Measurements from ENCODE around the gene RGS8. TPM values are rescaled to one million over a fixed set of nuclear protein-coding genes. Genes with fewer than 3 reads are reported as not detected.

The RGS8 gene
- total and polyA plus RNA-seq, 2 of the 4 experiments (the other 2 are of a cell fraction), result not detected

GRCh38 chr1:182709225-182709764, 24.9 kb upstream of the RGS8 start:
- Histone ChIP-seq H3K27ac (ENCODE audit: insufficient read depth, low read length) (no peak overlapping the region), H3K9me1 (ENCODE audit: insufficient read depth, low read length) (no peaks in the 10 kb centered on the region), H2BK15ac (ENCODE audit: low read depth, low read length) (no peak overlapping the region), H2AK5ac (ENCODE audit: low read depth, low read length) (no peak overlapping the region), H3K4me1 (ENCODE audit: control insufficient read depth, insufficient read depth, low read length) (no peaks in the 10 kb centered on the region), H3K4ac (ENCODE audit: low read depth, low read length) (no peak overlapping the region), H3K79me1 (ENCODE audit: low read depth in 1 of 2, low read length in 2 of 2) (no peaks in the 10 kb centered on the region), H4K8ac (ENCODE audit: low read depth in 2 of 2, low read length in 2 of 2) (no peak overlapping the region), H3K4me3 (ENCODE audit: insufficient read depth, low read depth, low read length) (no peak overlapping the region), H4K20me1 (ENCODE audit: insufficient read depth, low read length) (no peaks in the 10 kb centered on the region), H3K9ac (ENCODE audit: low read depth, low read length) (no peak overlapping the region), H4K91ac (ENCODE audit: insufficient read depth, low read depth, low read length) (no peak overlapping the region), H2BK120ac (ENCODE audit: low read depth, low read length) (no peak overlapping the region), H2BK20ac (ENCODE audit: low read depth, low read length) (no peak overlapping the region), H2AFZ (replicated peaks; ENCODE audit: low read length, poor library complexity) (no peak overlapping the region), H4K5ac (ENCODE audit: low read depth, low read length) (no peak overlapping the region), H3K23ac (ENCODE audit: low read depth, low read length) (no peak overlapping the region), H3K4me2 (ENCODE audit: low read depth, low read length) (no peak overlapping the region), H3K14ac (replicated peaks; ENCODE audit: low read depth, low read length) (no peak overlapping the region), H2AK9ac (replicated peaks; ENCODE audit: low read depth, low read length, poor library complexity) (no peak overlapping the region), H3K27me3 (ENCODE audit: control insufficient read depth, insufficient read depth, low read length) (peaks cover 2% of the 10 kb centered on the region), H3K36me3 (ENCODE audit: control insufficient read depth, insufficient read depth, low read length) (no peaks in the 10 kb centered on the region), H2BK5ac (ENCODE audit: low read depth, low read length, poor library complexity, severe bottlenecking) (no peak overlapping the region), H3K9me3 (ENCODE audit: control insufficient read depth, insufficient read depth, low read length) (no peaks in the 10 kb centered on the region), H3K18ac (ENCODE audit: low read depth, low read length) (no peak overlapping the region), H3K56ac (ENCODE audit: extremely low read depth, insufficient read depth, low read length) (no peak overlapping the region)
- in situ Hi-C loops (cut with MboI; ENCODE audit: low sequenced_read_pairs), result no loop called here
- CTCF ChIA-PET, result no interaction called here
- DNase-seq (no peak), ATAC-seq (ENCODE audit: low read depth) (no peak)
- intact Hi-C loops (cut with micrococcal nuclease), result no loop called here
- no TSS peak for BruUV-seq (replicated peaks)
- WGBS, 2 experiments (ENCODE audit: extremely low coverage in 2 of 2, insufficient read length in 1 of 2), result no CpG with 5 or more reads among the region's 1 CpG
- POLR2A ChIA-PET (ENCODE audit: unreplicated experiment), result no interaction called here
- TF ChIP-seq CHD1 (IDR thresholded peaks at IDR 0.05; ENCODE audit: low read depth, low read length), result no peak
- TF ChIP-seq RAD21 (IDR thresholded peaks at IDR 0.05; ENCODE audit: low read length), result no peak
- TF ChIP-seq RCOR1 (IDR thresholded peaks at IDR 0.05; ENCODE audit: insufficient replicate concordance, low read length), result no peak
- no peak for TF ChIP-seq MAZ (IDR thresholded peaks at IDR 0.05; ENCODE audit: borderline replicate concordance, low read depth, low read length)
- no peak for TF ChIP-seq USF2 (IDR thresholded peaks at IDR 0.05; ENCODE audit: low read depth, low read length)
- TF ChIP-seq SMC3 (IDR thresholded peaks at IDR 0.05; ENCODE audit: low read depth, low read length), result no peak
- TF ChIP-seq CEBPB (IDR thresholded peaks at IDR 0.05; ENCODE audit: low read depth, low read length), result no peak
- TF ChIP-seq POLR2A (IDR thresholded peaks at IDR 0.05; ENCODE audit: low read depth, low read length), result no peak
- TF ChIP-seq NFE2L2 (IDR thresholded peaks at IDR 0.05; ENCODE audit: low read depth, low read length), result no peak
- TF ChIP-seq MAFK (IDR thresholded peaks at IDR 0.05; ENCODE audit: low read depth, low read length), result no peak
- dilution Hi-C loops (cut with HindIII; ENCODE audit: low sequenced_read_pairs, unreplicated experiment), result no loop called here

Data from IMR-90 (cell line).